LNCaP clone FGC (cell line): ENCODE results near the gene SLC4A2.
"Not testable (repeated sequence)": the region's sequence is repeated elsewhere in the genome, so short reads cannot be mapped to it uniquely, and the experiment has no call there.

Source experiments
- DNase-seq: peaks from one replicate; pipeline ENCODE4 v3.0.0-alpha.2; 2011; ENCODE audit warnings: low read depth
- H3K4me3 ChIP-seq: 2 replicates; pipeline ENCODE4 v1.5.1; 2011; ENCODE audit warnings: mild to moderate bottlenecking, low read depth, low read length, control low read depth
- CTCF ChIP-seq: IDR thresholded peaks from 2 replicates; pipeline ENCODE4 v1.5.1; 2012; ENCODE audit warnings: mild to moderate bottlenecking; ENCODE audit not compliant: control insufficient read depth, insufficient read depth; ENCODE audit errors: extremely low read depth

SLC4A2 gene

GRCh38 chr7:151024435-151025056 lies 34.8 kb upstream of the SLC4A2 start, which contains the start of gene ATG9B:
Gene ATG9B (minus strand): TSS chr7:151024494. CDS start chr7:151024423, 71 bp downstream.
- TF ChIP-seq CTCF, result no peak
- no peak within 1 kb of the TSS for H3K4me3 ChIP-seq
- DNase-seq, result no peak

- H3K4me3 ChIP-seq, result no peak overlapping the region
- no peak for TF ChIP-seq CTCF
- no peak for DNase-seq
These were observed 33.3 kb upstream of the SLC4A2 start for GRCh38 chr7:151025924-151026671.

GRCh38 chr7:151026771-151027727 lies 32.3 kb upstream of the SLC4A2 start:
- peak overlapping the region; percentile 94 for H3K4me3 ChIP-seq
- not testable (repeated sequence) for DNase-seq

GRCh38 chr7:151027728-151028130 lies 31.7 kb upstream of the SLC4A2 start:
- DNase-seq, result not testable (repeated sequence)
- peak overlapping the region; percentile 94 for H3K4me3 ChIP-seq

GRCh38 chr7:151028131-151028947 lies 31.1 kb upstream of the SLC4A2 start, which contains the start of gene ABCB8:
Gene ABCB8 (plus strand): TSS chr7:151028450. CDS start chr7:151028516, 66 bp downstream.
- H3K4me3 ChIP-seq, result peak within 1 kb of the TSS; percentile 94
- DNase-seq, result peak; percentile 99
- TF ChIP-seq CTCF, result peak; percentile 69

GRCh38 chr7:151028948-151029501 lies 30.4 kb upstream of the SLC4A2 start:
- peak overlapping the region; percentile 94 for H3K4me3 ChIP-seq
- no peak for DNase-seq
- TF ChIP-seq CTCF, result no peak

GRCh38 chr7:151031011-151031410 lies 28.4 kb upstream of the SLC4A2 start:
- TF ChIP-seq CTCF, result no peak
- no peak overlapping the region for H3K4me3 ChIP-seq
- DNase-seq, result no peak
